Activated effector memory CD4-positive, alpha-beta T cell treated with anti-CD3 and anti-CD28 coated beads, Interleukin-2, amount 50 U/mL, for 16 hours (primary cell): Measurements from ENCODE around the gene INSRR.

Experiments used
- DNase-seq: peaks from one replicate; pipeline ENCODE4 v3.0.0-alpha.2; 2020

INSRR gene

DNA sequence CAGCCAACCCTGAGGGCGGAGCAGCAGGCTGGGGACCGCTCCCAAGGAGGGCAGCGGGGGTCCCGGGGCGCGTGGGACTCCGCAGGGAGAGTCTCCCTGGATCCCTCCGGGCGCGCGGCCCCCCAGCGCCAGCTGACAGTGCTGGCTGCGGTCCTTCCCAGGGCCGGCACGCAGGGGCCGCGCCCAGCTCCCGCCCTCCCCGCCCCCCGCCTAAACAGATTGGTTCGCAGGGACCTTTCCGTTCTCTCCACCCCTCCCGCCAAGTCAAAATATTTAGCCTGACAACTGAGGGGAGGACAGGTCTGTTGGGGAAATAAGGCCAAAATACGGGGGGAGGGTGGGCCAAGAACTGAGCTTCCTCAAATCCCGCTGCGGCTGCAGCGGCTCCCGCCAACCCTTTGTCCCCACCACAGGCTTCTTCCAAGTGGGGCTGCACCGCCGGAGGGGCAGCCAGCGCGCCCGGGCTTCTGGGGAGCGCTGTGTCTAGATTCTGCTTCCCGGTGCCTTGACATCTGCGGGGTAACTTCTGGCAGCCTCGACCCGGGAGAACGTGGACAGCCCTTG lies at the start of gene INSRR:
Gene INSRR, minus strand, starts transcription at position 159 of the 564 bp plus-strand sequence. CDS start 496 bp downstream, outside the sequence.
- DNase-seq: no peak

- no peak for DNase-seq
Observed at GRCh38 chr1:156908541-156908940, 49.6 kb upstream of the INSRR start.

DNA sequence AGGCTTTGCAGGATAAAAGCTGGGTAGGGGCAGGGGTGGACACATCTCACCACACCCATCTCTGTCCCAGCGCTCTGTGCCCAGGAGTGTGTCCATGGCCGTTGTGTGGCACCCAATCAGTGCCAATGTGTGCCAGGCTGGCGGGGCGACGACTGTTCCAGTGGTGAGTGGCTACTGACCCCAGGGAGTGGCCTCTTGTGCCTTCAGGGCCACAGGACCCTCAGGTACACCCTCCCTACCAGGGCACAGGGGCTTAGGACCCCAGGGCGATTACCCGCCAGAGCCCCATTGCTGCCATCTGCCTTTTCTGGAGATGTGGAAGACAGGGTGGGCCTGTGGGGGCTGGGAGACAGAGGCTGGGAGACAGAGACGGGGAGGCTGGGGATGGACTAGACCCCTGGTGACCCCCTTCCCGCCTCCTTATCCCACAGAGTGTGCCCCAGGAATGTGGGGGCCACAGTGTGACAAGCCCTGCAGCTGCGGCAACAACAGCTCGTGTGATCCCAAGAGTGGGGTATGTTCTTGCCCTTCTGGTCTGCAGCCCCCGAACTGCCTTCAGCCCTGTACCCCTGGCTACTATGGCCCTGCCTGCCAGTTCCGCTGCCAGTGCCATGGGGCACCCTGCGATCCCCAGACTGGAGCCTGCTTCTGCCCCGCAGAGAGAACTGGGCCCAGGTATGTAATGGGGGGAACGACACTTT lies 47.4 kb upstream of the INSRR start:
- no peak for DNase-seq

- DNase-seq: no peak
Observed at GRCh38 chr1:156905651-156906050, 46.7 kb upstream of the INSRR start.

GRCh38 chr1:156905176-156905575 lies 46.3 kb upstream of the INSRR start:
- no peak for DNase-seq

- DNase-seq: no peak
Observed at GRCh38 chr1:156904187-156904959, 45.5 kb upstream of the INSRR start.

- DNase-seq: no peak
Observed at GRCh38 chr1:156903328-156904091, 44.6 kb upstream of the INSRR start.

DNA sequence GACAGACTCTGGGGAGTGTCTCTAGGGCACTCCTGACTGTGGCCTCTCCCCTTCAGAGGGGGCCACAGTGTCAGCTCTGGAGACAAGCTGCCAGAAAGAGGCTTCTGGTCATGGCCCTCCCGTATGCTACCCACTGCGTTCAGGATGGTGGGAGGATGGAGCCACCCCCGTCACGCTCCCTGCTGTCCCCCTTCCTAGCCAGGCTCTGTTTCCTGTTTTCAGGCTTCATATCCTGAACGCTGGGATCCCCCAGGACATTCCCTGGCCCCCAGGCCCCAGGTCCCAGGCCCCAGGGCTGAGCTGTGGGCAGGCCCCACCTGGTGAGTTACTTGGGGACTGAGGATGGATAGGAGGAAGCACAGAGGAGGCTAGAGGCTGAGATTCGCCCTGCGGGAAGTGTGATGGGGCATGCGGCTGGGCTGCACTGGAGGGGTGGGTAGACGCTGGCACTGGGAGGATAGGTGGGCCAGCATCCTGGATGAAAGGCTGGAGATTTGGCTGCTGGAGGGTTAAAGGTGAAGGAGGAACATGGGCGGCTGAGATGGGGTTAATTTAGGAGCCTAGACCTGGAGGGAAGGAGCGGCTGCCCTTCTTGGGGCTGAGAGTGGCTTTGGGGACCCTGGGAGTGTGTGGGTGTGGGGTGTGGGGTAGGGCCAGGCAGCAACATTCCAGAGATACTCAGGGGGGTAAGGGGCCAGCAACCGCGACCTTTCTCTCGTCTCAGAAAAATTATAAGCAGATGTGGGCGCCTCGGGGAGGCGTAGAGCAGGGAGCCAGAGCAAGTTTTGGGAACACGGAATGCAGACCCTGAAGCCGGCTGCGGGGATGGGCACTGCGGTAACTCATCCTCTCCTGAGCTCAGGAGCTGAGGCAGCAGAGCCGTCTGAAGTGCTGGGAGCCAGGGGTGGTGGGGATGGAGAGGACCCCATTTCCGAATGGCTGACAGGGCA lies 43.3 kb upstream of the INSRR start:
- DNase-seq: no peak

- DNase-seq: no peak
Observed at GRCh38 chr1:156901590-156901900, 42.6 kb upstream of the INSRR start.

DNA sequence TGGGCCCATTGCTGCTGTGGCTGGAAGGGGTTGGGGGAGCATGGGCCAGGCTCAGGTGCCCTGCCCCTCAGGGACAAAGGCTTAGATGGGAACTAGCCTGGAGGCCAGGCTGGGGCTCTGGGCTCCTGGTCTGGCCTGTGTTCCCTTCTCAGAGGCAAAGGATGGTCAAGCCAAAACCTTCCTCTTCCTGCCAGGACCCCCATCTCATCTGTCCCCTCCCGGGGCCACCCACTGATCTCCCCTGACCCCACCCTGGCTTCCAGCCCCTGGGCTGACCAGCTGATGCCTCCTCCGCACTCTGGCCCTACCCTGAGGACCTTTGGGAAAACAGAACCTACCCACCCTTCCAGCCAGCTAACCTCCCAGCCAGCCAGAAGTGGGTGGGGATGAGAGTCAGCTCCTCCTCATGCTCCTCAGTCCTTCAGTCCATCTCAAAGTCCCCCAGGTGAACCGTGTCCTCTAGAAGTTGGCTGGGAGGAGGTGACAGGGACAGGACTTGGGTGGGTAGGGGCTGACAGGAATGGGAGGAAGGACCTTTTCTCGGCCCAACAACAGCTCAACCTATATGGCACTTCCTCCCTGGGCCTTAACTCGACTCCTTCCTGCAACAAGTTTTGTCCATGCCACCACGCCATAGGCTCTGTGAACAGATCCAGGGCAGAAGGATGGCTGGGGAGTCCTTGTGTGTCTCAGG lies 42.1 kb upstream of the INSRR start:
- DNase-seq: no peak

DNA sequence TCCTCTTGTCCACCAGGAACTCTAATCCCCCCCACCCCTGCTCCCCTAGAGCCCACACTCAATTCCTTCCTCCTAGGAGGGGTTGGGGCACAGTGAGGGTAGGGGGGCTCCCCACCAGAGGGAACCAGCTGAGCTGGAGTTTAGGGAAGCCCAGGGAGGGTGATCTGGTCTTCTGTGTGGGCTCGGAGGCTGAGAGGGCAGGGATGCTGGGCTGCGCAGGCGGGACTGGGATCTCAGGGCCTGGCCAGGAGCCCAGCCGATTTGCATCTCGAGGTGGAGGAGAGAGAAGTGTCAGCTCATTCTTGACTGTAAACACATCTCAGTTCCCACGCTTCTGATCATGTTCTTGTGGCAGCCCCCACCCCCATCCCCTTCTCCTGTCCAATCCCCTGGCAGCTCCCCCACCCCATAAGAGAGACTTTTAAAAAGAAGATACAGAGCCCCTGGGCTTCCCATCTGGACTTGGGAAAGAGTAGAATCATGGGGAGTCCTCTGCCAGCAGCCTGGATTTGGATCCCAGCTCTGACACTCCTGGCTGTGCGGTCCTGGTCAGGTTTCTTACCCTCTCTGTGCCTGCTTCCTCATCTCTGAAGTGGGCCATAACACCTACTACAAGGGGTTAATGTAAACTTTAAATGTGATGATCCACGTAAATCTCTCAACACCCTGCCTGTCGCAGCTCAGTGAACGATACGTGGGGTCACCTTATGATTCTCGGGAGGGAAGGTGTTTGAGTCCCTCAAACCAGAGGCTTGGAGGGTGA lies 41.2 kb upstream of the INSRR start:
- no peak for DNase-seq

DNA sequence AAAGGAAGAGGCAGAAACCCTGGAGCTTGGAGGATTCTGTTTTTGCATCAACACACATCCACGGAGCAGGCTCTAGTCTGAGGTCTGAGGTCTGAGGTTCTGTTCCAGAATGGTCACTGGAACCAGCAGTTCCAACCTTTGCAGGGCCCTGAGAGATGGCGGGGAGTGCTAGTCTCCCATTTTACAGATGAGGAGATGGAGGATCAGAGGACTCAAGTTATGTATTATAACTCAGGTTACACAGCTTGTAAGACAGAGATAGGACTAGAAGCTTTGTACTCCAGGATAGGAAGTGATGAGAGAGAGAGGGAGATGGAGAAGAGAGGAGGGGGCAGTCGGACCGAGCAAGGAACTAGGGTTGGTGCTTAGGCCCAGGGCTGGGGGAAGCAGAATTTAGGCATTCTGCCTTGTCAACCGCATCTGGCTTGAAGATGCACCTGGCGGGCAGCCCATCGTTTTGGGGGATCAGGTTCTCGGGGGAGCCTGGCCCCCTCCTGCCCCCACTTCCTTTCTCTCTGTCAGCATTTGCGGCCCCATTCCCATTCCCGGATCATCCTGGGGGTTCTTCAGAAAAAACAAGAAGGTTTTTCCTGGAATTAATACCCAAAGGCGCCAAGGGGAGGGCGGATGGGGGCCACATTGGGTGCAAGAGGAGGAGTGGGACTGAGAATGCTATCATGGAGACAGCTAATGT lies 40.2 kb upstream of the INSRR start:
- DNase-seq: no peak

DNA sequence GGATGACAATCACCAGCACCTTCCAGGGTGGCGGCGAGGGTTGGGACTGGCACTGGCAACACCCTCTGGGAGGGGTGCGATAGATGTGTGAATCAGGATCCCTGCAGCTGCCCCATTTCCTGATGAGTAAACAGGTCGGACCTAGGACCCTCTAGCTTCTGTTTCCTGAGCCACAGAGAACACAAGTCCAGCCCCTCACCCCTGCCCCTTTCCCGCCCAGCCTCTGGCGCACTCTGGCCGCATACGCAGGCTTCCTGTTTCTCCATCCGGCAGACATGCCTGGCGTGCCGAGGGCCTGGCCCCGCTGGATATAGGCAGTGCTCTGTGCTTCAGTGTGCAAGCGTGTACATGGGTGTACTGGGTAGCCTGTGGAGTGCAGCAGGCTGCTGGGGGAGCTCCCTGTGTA lies 39.2 kb upstream of the INSRR start:
- no peak for DNase-seq

- no peak for DNase-seq
Observed at GRCh38 chr1:156897078-156897825, 38.3 kb upstream of the INSRR start.

DNA sequence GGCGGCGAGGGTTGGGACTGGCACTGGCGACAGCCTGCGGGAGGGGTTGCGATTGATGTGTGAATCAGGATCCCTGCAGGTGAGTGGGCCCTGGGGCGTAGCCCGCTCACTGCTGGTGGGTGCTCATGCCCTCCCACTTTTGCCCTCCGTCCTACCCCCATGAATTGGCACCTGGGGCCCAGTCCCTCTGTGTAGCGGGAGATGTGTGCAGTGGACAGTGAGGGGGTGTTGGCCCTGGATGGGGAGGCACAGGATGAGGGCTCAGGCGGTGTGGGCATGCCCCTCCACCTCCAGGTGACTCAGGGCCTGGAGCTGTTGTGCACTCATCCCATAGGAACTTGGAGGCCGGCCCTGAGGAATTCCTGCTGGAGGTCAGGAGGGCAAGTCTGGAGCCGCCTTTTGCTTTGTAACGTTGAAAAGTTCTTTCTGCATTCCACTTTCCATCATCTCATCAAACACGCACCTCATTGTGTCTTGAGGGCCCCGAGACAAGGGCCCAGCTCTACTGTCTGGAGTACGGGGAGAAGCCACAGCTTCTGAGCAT lies 37.6 kb upstream of the INSRR start:
- DNase-seq: no peak

- no peak for DNase-seq
Observed at GRCh38 chr1:156895927-156896326, 37.0 kb upstream of the INSRR start.

- DNase-seq: no peak
Observed at GRCh38 chr1:156895455-156895812, 36.5 kb upstream of the INSRR start.

- DNase-seq: no peak
Observed at GRCh38 chr1:156894711-156895454, 36.0 kb upstream of the INSRR start.

DNA sequence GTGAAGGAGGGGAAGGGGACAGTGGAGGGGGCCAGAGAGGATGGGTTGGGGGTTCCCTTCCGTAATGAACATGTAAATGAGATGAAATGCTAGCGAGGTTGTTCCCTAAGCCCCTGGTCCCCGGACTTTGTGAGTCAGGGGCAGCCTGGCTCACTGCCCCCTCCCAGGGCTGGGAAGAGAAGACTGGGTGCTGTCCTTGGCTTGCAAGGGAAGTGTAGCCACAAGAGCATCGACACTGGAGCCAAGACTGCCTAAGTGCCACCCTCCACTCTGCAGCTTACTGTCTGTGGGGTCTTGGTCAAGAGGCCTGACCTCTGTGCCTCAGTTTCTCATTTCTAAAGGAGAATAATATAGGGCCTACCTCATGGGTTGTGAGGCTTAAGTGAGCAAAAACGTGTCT lies 35.1 kb upstream of the INSRR start:
- no peak for DNase-seq
